Activated CD4-positive, alpha-beta T cell treated with anti-CD3 and anti-CD28 coated beads, Interleukin-2, amount 50 U/mL, for 24 hours (primary cell): ENCODE measurements around the gene TELO2.
A peak's percentile ranks its signal among the peaks of the same experiment; 100 is the strongest.

Experiments
- DNase-seq, 2 donors: peaks; one replicate each; pipeline ENCODE4 v3.0.0-alpha.2; 2020; ENCODE audit warnings: low read depth in 1 of 2, low spot score in 1 of 2

TELO2 gene

GRCh38 chr16:1535391-1536291 lies 42.5 kb downstream of the TELO2 start:
- peak in 1 of 2 donors; percentile 21 for DNase-seq

- no peak for DNase-seq
These were observed 43.4 kb downstream of the TELO2 start for GRCh38 chr16:1536601-1537000.

GRCh38 chr16:1537138-1537577 lies 44.0 kb downstream of the TELO2 start:
- no peak for DNase-seq

- DNase-seq = peak in 1 of 2 donors; percentile 25
These were observed 44.7 kb downstream of the TELO2 start for GRCh38 chr16:1537763-1538289.

- DNase-seq = no peak
These were observed 45.8 kb downstream of the TELO2 start for GRCh38 chr16:1538804-1539520.

- DNase-seq = no peak
These were observed 46.8 kb downstream of the TELO2 start for GRCh38 chr16:1539720-1540555.

GRCh38 chr16:1540556-1540855 lies 47.3 kb downstream of the TELO2 start:
- no peak for DNase-seq

GRCh38 chr16:1541293-1542165 lies 48.4 kb downstream of the TELO2 start:
- DNase-seq = no peak

- DNase-seq = no peak
These were observed 49.0 kb downstream of the TELO2 start for GRCh38 chr16:1542166-1542500.

- no peak for DNase-seq
These were observed 49.4 kb downstream of the TELO2 start for GRCh38 chr16:1542533-1542932.

GRCh38 chr16:1543085-1543896 lies 50.1 kb downstream of the TELO2 start:
- DNase-seq = peak in 1 of 2 donors; percentile 62

- no peak for DNase-seq
These were observed 52.2 kb downstream of the TELO2 start for GRCh38 chr16:1545044-1546040.

GRCh38 chr16:1546430-1546829 lies 53.3 kb downstream of the TELO2 start:
- DNase-seq = no peak

- DNase-seq = no peak
These were observed 55.1 kb downstream of the TELO2 start for GRCh38 chr16:1548233-1548632.

GRCh38 chr16:1548727-1549126 lies 55.6 kb downstream of the TELO2 start:
- no peak for DNase-seq

GRCh38 chr16:1550069-1550468 lies 56.9 kb downstream of the TELO2 start:
- no peak for DNase-seq

- DNase-seq = no peak
These were observed 57.5 kb downstream of the TELO2 start for GRCh38 chr16:1550696-1551095.

- no peak for DNase-seq
These were observed 58.0 kb downstream of the TELO2 start for GRCh38 chr16:1551166-1551565.
